C1 segment of cervical spinal cord (tissue), 14 donors: ENCODE results near the gene GATAD2A.
A peak's percentile ranks its signal among the peaks of the same experiment; 100 is the strongest.

ENCODE experiments used
- DNase-seq, 14 donors: peaks; one replicate each; lab custom pipeline; 2025; lab: John Stamatoyannopoulos, UW

GATAD2A gene

DNA sequence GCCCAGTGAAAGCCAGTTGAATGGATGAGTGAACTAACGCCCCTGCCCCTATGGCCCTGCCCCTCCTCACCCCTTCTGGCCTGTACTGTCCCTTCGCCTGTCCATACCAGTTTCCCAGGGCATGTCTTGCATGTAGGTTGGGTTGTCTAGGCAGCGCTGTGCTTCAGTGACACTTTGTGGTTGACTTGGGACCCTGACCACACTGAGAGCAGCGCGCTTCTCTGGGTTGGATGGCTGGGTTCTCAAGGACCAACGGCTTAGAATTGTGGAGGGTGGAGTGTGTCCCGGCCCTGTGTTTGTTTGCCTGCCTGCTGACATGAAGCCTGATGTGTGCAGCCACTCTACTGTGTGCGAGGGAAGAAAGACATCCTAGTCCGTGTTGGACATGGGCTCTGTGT is 15.8 kb downstream of the GATAD2A start:
- no peak for DNase-seq

DNA sequence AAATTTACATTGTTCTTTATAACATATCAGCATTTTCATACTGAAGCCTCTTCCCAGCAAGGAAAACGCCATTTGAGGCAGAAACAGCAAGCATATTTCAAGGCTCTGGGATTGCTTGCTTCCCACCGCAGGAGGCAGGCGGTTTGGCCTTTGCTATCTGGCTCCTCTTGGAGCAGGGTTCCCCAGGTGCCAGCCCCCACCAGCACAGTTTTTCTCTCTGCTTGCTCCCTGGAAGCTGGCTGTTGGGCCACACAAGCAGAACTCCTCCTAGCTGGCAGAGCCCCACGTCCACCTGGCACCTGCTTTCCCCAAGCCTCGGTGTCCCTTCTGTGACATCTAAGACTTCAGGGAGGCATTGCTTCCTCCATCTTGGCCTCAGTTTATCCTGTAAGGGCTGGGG is 16.7 kb downstream of the GATAD2A start:
- peak in 1 of 14 donors; percentile 8 for DNase-seq

DNA sequence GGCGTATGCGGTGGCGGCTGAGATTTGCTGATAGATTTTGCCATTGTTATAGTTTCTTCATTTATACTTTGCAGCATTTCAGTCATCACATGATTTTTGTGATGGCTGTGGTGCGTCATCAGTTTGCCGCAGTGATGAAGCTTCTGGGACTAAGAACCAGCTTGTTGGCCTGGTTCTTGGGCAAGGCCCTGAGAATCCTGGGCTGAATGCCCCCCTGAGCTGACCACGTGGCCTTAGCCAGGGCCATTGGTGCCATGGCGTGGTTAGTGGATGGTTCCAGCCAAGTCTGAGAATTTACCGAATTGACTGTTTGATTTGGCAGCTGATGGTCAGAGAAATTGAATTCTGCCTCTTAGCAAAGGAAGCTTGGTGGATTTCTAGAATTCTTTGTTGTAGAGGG is 17.8 kb downstream of the GATAD2A start:
- DNase-seq: peak in 3 of 14 donors; percentile 27 to 59 (median 50)

DNA sequence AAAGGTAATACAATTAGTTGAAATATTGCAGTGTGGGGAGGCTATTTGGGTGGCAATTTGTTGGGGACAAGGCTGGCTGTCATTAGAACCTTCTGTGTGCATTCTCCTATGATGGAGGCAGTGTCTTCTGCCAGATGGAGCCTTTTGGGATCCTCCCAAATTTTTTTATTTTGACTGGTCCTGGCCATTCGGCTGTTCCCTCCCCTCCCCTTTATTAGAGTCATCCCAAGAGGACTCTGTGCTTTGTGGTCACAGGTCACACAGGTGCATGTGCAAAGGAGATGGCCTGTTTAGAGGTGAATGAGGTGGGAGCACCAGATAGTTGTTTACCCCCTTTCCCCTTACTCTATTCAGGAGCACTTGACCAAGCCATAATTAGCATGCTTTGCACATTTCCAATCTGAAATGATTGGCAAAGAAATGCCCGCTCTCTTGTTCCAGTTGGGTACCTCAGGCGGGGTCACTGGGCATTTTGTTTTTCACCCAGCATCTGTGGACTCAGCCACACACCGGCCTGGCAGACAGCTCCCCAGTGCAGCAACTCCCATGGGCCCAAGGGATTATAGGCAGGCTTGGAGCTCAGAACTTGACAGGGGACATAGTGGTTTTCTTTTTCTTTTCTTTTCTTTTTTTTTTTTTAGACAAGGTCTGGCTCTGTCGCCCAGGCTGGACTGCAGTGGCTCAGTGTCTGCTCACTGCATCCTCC is 19.8 kb downstream of the GATAD2A start:
- peak in 1 of 14 donors; percentile 23 for DNase-seq

DNA sequence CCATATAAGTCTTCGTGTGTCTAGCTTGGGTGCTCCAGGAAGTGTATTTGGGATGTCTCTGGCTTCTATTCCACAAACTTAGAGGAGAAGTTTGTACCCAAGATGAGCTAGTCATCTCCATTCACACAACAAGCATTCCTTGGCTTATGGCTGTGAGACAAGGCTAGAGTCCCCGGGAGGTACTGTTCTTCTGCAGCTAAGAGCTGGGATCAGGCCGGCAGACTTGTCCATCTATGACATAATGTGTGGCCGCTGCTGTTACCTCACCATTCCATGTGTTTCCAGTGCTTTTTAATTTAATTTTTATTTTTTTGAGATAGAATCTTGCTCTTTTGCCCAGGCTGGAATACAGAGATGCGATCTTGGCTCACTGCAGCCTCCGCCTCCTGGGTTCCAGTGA is 20.7 kb downstream of the GATAD2A start:
- DNase-seq: no peak

DNA sequence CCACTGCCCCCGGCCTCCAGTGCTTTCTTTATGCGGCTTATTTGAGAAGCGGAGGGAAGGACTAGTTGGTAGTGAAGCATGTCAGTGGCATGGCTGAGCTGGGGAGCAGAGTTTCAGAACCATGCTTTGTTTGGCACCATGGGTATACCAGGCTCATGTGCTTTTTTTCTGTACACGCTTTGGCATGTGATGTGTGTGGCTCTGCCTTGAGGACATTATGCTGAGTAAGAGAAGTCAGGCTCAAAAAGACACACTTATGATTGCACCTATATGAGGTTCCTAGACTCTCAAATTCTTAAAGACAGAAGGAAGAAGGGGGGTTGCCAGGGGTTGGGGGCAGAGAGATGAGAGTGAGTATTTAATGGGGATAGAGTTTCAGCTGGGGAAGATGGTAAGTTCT is 21.3 kb downstream of the GATAD2A start:
- DNase-seq: no peak

DNA sequence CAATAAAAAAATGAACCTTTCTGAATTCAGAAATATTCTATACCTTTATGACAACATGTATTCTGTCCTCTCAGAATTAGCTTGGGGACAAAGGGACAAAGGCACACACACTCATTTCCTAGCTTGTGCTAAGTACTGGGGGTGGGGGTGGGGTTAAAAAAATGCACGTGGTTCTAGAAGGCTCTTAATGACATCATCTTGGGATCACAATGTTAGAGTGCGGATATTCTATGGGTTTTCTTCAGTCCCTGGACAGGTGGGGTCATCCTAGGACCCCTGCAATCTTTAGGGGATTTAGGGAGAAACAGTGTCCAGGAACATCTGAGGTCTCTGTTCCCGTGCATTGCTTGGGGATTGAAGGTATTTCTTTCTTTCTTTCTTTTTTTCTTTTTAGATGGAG is 21.8 kb downstream of the GATAD2A start:
- DNase-seq: no peak

DNA sequence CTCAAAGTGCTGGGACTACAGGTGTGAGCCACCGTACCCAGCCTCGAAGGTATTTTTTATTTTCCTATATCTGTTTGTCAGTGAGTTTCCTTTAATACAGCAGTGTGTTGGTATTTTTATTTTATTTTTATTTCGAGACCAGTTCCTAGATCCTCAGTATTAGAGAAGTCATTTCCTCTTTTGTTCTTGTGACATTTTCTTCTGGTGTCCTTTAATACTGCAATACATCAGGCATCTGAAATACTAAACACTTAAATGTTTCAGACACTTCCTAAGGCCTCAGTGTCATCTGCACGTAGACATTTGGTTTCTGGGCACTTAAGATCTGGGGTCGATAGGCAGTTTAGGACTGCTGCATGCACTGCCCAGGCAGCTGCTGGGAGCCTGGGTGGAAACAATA is 22.5 kb downstream of the GATAD2A start:
- DNase-seq: no peak

DNA sequence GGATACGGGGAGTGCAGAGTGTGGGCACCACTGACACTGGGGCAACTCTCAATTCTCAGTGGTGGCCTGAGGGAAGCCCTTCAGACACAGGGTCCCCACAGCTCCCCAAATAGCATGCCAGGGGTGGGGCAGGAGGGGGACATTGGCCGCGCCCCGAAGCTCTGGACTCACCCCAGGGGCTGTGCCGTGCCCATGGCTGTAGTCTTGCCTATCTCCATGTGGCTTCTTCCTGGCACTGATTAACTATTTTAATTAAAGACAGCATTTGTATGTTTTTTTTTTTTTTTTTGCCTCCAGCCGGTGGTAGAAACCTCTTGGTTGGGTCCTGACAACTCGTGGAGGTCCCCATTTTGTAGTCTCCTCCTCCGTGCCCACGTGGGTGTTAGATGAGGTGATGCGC is 23.3 kb downstream of the GATAD2A start:
- no peak for DNase-seq

DNA sequence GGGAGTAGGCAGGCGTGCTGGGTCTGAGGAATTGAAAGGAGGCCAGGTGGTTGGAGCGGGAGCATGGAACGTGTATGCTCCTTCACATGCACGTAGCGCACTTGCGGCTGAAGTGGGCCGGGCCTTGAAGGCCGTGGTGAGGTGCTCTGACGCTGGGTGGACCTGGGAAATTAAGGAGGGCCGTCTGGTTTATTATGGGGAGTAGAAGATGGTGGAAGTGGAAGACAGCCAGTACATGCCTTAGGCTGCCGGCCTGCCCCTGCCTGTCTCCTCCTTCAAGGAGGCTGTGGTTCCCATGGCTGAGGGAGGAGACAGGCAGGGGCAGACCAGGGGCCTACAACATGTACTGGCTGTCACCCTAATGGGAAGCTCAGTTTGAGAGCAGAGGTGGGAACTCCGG is 23.9 kb downstream of the GATAD2A start:
- DNase-seq: no peak

DNA sequence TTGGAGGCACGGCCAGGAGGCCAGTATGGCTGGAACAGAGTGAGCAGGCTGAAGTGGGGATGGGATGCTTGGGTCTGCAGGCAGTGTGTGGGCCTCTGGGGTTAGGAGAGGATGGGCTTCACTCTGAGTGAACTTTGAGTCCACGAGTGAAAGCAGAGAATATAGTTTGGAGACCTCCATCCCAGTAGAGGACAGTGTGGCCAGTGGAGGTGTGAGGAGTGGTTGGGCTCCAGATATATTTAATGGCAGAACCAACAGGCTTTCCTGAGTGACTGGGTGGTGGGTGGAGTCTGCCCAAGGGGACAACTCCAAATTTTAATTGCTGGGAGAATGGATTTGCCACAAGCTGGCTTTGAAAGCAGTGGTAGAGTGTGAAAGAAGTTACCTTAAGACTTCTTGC is 27.3 kb downstream of the GATAD2A start:
- no peak for DNase-seq

DNA sequence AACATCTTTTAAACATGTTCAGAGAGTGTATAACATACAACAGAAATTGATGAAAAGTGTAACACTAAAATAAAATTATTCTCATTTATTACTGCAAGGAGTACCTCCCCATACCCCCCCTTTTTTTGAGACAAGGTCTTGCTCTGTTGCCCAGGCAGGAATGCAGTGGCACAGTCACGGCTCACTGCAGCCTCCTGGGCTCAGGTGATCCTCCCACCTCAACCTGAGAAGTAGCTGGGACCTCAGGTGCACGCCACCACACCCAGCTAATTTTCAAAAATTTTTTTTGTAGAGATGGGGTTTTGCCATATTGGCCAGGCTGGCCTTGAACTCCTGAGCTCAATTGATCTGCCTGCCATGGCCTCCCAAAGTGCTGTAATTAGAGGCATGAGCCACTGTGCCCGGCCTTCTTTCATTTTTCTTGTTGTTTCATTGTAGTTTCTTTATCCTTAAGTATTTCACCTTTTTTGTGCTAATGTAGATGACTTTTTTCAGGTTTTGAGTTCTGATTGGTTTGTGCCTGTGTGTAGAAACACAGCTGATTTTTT is 28.3 kb downstream of the GATAD2A start:
- no peak for DNase-seq

DNA sequence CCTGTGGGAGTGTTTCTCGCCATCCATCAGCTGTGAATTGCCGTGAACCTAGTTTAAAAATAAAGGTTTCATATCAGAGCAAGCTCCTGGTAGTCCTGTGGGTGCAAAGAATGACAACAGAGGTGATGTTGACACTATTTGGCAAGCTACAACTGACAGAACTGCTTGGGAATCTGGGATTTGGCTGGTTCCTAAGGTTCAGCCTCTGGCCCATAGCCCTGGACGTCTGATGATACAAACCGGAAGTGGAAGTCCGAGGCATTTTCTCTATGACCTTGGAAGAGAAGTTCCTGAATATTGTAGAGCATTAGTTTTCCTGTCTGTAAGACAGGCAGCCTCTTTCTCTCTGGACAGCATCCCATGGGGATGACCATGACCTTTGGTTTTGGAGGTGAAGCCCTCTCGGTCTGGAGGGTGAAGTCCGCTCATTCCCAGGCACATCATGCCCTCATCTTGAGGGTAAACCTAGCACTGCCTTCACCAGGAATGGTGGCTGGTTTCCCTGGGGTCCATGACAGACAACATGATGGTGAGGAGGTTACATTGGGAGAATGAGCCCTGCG is 29.1 kb downstream of the GATAD2A start:
- no peak for DNase-seq

DNA sequence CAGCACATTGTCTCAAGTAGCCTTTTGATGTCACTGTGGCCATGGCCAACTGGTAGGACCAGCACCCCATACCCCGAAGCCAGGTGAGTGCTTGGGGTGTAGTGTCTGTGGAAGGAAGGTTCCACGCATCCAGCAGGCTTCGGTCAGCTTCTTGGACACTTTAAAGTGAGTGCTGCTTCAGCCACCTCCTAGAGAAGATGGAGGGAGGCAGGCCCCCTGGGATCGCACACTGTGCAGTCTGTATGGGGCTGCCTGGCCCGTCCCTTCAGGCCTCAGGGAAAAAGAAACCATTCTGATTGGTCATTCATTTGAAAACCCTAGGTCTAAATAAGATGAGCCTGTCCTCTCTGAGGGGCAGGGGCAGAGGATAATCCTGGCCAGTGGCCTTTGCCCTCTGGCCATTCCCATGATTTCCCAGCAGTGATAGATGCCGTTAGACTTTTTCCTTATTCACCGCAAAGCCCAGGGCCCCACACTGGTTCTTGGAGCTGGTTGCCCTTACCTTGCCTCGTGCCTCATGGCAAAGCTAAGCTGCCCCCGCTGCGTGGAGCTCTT is 30.7 kb downstream of the GATAD2A start:
- DNase-seq: no peak

DNA sequence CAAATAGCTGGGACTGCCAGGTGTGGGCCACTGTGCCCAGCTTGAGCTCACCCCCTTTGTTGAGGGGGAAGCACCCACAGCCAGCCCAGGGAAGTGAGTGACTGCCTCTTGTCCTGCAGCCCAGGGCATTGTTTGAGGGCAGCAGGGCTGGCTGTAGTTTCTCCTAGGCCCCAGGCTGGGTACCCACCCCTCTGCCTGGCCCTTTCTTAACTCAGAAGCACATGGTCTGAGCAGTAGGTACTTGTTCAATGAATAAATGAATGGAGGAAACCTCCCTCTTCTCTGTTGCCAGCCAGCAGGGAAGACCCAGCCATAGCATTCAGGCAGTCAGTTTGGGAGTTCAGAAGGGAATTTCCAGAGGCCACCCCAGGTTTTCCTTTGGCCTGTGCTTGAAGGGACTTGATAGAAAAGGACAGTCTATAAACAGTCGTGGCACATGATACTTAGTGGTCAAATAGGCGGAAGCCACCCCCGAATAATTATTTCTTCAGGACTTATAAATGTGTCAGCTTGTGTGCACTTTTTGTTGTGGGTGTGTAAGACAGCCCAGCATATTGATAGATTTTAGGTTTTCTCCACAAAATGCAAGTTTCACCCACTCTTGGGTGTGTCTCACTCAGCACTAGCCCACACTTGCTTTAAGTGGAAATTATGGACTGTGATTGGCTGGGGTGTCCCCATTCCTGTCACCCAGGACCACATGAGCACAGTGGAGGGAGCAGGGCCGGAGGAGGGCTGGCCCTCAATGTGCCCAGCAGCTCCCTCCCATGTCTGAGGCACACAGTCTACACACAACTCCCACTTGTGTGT is 33.1 kb downstream of the GATAD2A start:
- DNase-seq: peak in 1 of 14 donors; percentile 13

DNA sequence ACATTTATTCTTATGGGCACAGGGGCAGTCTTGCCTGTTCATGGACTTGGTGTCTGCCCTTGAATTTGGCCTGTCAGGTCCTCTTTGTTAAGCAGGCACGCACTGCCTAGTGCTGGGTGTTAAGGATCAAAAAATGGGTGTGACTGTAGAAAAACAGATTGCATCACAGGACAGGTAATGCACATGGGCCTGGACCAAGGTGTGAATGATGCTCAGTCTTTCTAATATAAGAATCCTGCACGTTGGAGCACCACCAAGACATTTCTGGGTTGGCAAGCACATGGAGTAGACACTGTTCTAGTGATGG is 33.7 kb downstream of the GATAD2A start:
- no peak for DNase-seq

DNA sequence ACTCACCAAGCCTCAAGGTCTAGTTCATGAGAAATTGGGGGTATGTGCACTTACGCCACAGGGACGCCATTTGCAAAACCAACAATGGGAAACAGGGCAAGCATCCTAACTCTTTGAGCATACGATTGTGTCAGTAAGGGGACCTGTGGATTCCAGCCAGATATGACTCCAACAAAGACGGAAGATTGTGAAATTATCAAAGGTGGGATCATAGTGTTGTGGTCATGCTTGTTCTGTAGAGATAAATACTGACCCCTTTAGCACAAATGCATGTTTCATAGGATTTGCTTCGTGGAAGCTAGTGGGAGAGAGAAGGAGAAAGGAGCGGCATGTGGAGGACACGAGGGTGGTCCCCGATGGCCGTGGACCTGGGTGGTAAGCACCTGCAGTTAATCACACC is 37.8 kb downstream of the GATAD2A start:
- no peak for DNase-seq

DNA sequence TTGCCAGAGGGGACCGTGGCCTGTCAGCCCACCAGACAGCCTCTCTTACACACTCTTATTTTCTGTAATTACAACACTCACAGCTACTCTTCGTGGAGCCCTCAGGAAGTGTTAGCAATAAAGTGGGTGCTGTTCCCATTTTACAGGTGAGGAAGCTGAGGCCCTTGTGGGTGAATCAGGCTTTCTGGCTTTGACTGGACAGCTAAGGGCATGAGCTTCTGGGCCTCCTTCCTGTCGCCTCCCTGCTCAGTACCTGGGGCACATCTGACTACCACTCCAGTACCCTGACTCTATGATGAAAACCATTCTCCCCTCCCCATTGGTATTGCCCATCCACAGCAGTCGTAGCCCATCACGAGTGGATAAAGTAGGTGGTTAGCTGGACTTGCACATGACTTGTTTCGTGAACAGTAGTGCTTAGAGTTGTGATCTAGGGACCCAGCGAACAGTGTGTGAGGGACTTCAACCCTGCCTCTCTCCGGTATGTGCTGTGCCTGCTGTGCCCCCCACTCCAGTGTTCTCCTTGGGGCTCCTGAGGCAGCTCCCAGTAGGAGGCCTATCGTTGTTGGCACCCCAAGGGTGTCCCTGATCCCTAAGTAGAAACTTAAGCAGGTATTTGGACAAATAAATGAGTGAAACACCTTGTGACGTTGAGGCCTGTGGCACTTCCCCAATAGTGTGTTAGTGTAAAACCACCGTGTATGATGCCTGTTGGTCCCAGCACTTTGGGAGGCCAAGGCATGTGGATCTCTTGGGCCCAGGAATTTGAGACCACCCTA is 38.6 kb downstream of the GATAD2A start:
- DNase-seq: no peak

DNA sequence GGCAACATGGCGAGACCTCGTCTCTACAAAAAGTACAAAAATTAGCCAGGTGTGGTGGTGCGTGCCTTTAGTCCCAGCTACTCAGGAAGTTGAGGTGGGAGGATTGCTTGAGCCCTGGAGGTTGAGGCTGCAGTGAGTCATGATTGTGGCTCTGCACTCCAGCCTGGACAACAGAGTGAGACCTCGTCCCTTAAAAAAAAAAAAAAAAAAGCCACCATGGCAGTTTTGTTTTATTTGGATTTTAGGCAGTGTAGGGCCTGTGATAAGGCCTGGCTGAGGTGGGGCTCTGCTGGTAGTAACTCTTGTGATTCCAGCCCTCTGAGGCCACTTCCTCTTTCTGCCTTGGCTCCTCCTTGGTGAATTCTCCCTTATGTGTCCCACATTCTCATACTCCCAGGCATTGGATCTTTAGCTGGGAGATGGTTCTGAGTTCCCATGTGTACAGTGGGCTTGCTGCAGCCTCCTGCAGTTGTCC is 39.2 kb downstream of the GATAD2A start:
- DNase-seq: no peak

DNA sequence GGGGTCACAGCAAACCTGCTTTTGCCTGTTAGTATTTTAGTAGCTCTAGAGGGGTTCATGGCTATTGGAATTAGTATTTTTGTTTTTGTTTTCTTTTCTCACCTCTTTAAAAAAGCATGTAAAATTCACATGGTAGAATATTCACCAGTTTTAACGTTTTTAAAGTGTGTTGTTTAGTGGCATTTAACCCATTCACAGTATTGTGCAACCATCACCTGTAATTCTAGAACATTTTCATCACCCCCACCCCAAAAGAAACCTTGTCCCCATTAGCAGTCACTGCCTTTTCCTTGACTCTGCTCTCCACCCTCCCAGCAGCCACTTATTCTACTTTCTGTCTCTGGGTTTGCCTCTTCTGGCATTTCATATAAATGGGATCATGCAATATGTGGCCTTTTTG is 39.8 kb downstream of the GATAD2A start:
- DNase-seq: no peak

DNA sequence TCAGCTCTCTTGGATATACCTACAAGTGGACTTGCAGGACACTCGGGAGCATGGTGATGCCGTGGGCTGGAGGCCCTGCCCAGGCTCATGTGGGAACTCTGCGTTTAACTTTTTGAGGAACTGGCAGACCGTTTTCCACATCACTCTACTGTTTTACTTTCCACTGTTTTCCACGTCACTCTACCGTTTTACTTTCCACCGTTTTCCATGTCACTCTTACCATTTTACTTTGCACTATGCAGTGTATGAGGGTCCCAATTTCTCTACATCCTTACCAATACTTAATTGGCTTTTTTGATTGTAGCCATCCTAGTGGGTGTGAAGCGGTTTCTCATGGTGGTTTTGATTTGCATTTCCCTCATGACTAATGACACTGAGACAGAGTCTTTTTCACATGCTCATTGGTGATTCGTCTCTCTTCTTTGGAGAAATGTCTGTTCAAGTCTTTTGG is 40.5 kb downstream of the GATAD2A start:
- no peak for DNase-seq
